Activated T-cell treated with anti-CD3 and anti-CD28 coated beads for 48 hours (primary cell): ENCODE results near the gene RTN4RL2.

Experiments
- DNase-seq: peaks from one replicate; pipeline ENCODE4 v3.0.0-alpha.2; 2020; ENCODE audit warnings: low read depth

RTN4RL2 gene

GRCh38 chr11:57462597-57462996 lies 2.3 kb downstream of the RTN4RL2 start:
- DNase-seq, result no peak

GRCh38 chr11:57463671-57464538 lies 3.6 kb downstream of the RTN4RL2 start:
- DNase-seq, result no peak

- DNase-seq, result no peak
These were observed 4.3 kb downstream of the RTN4RL2 start for GRCh38 chr11:57464539-57465181.

- no peak for DNase-seq
These were observed 6.4 kb downstream of the RTN4RL2 start for GRCh38 chr11:57466680-57467079.

GRCh38 chr11:57467508-57468157 lies 7.3 kb downstream of the RTN4RL2 start:
- no peak for DNase-seq

GRCh38 chr11:57468276-57468675 lies 7.9 kb downstream of the RTN4RL2 start:
- DNase-seq, result no peak

GRCh38 chr11:57469268-57469667 lies 8.9 kb downstream of the RTN4RL2 start:
- DNase-seq, result no peak

- DNase-seq, result no peak
These were observed 11.2 kb downstream of the RTN4RL2 start for GRCh38 chr11:57471496-57471895.

- no peak for DNase-seq
These were observed 13.0 kb downstream of the RTN4RL2 start for GRCh38 chr11:57473285-57473841.

- no peak for DNase-seq
These were observed 13.9 kb downstream of the RTN4RL2 start for GRCh38 chr11:57474017-57474802.

GRCh38 chr11:57474803-57475115 lies 14.4 kb downstream of the RTN4RL2 start:
- no peak for DNase-seq

GRCh38 chr11:57475191-57475590 lies 14.9 kb downstream of the RTN4RL2 start:
- DNase-seq, result no peak

GRCh38 chr11:57475671-57476046 lies 15.3 kb downstream of the RTN4RL2 start:
- DNase-seq, result no peak

- DNase-seq, result peak; percentile 30
These were observed 15.9 kb downstream of the RTN4RL2 start for GRCh38 chr11:57476047-57476756.

- no peak for DNase-seq
These were observed 16.6 kb downstream of the RTN4RL2 start for GRCh38 chr11:57476757-57477506.

- no peak for DNase-seq
These were observed 17.3 kb downstream of the RTN4RL2 start for GRCh38 chr11:57477507-57478189.

GRCh38 chr11:57479021-57479663 lies 18.8 kb downstream of the RTN4RL2 start:
- no peak for DNase-seq

GRCh38 chr11:57479911-57480310 lies 19.6 kb downstream of the RTN4RL2 start:
- DNase-seq, result no peak

GRCh38 chr11:57480409-57481137 lies 20.2 kb downstream of the RTN4RL2 start:
- peak; percentile 70 for DNase-seq
